WTC11 (cell line): Measurements from ENCODE around the gene HADHB. TPM values are rescaled to one million over a fixed set of nuclear protein-coding genes. Genes with fewer than 3 reads are reported as not detected.

ENCODE experiments used
- ATAC-seq: fragments of 200-7000 bp; cut with Tn5 transposase; 2 replicates; pipeline ENCODE4 v1.10.0; 2021; ENCODE audit warnings: mild to moderate bottlenecking, moderate library complexity
- CTCF ChIA-PET: fragments of 300-600 bp; sonication (Branson Sonifier 250); formaldehyde crosslinking; loops from one replicate; lab custom pipeline; 2021; ENCODE audit warnings: antibody characterized with exemption; lab: Charles Lee
- POLR2A ChIA-PET: fragments of 350-600 bp; sonication (Branson Sonifier 250); formaldehyde crosslinking; loops from one replicate; lab custom pipeline; 2021; ENCODE audit warnings: antibody characterized with exemption; lab: Charles Lee
- DNase-seq: peaks from one replicate; pipeline ENCODE4 v3.0.0; 2021; ENCODE audit warnings: low spot score
- H3K27ac Mint-ChIP-seq: 2 replicates; pipeline ENCODE4 v1.8.0; 2021; ENCODE audit warnings: mixed read lengths
- H3K27me3 Mint-ChIP-seq: 2 replicates; pipeline ENCODE4 v1.8.0; 2021; ENCODE audit warnings: low read depth, mild to moderate bottlenecking, moderate library complexity, mixed read lengths
- H3K36me3 Mint-ChIP-seq: 2 replicates; pipeline ENCODE4 v1.8.0; 2021; ENCODE audit warnings: mixed read lengths
- H3K4me1 Mint-ChIP-seq: 2 replicates; pipeline ENCODE4 v1.8.0; 2022; ENCODE audit warnings: mixed read lengths
- H3K4me3 Mint-ChIP-seq: 2 replicates; pipeline ENCODE4 v1.8.0; 2021; ENCODE audit warnings: mild to moderate bottlenecking, moderate library complexity, mixed read lengths
- H3K9me3 Mint-ChIP-seq: 2 replicates; pipeline ENCODE4 v1.8.0; 2021; ENCODE audit warnings: mixed read lengths
- CBFB ChIP-seq: sonication (generic); formaldehyde crosslinking; IDR thresholded peaks from 2 replicates; pipeline ENCODE4 v1.8.1; 2022; ENCODE audit warnings: mild to moderate bottlenecking, low read depth, missing genetic modification reagents
- E2F4 ChIP-seq: sonication (generic); formaldehyde crosslinking; IDR thresholded peaks from 2 replicates; pipeline ENCODE4 v1.8.1; 2022; ENCODE audit warnings: low read depth, mild to moderate bottlenecking, moderate library complexity, missing genetic modification reagents, borderline replicate concordance
- E2F5 ChIP-seq: sonication (generic); formaldehyde crosslinking; IDR thresholded peaks from 2 replicates; pipeline ENCODE4 v1.8.1; 2022; ENCODE audit warnings: mild to moderate bottlenecking, moderate library complexity, missing genetic modification reagents
- ETV6 ChIP-seq: sonication (generic); formaldehyde crosslinking; IDR thresholded peaks from 2 replicates; pipeline ENCODE4 v1.8.1; 2022; ENCODE audit warnings: mild to moderate bottlenecking, missing genetic modification reagents
- IRF1 ChIP-seq: sonication (generic); formaldehyde crosslinking; IDR thresholded peaks from 2 replicates; pipeline ENCODE4 v1.8.0; 2023; ENCODE audit warnings: missing genetic modification reagents
- IRF2 ChIP-seq: sonication (generic); formaldehyde crosslinking; IDR thresholded peaks from 2 replicates; pipeline ENCODE4 v1.8.0; 2022; ENCODE audit warnings: low read depth, missing genetic modification reagents, borderline replicate concordance
- MAX ChIP-seq: sonication (generic); formaldehyde crosslinking; IDR thresholded peaks from 2 replicates; pipeline ENCODE4 v1.8.0; 2022; ENCODE audit warnings: mild to moderate bottlenecking, missing genetic modification reagents
- NFATC4 ChIP-seq: fragments of 250-450 bp; sonication (Bioruptor Pico); IDR thresholded peaks from 2 replicates; pipeline ENCODE4 v1.9.0; 2021; ENCODE audit warnings: mild to moderate bottlenecking
- NFYB ChIP-seq: sonication (generic); formaldehyde crosslinking; conservative IDR thresholded peaks from 2 replicates; pipeline ENCODE4 v1.8.0; 2022; ENCODE audit warnings: low read depth, missing genetic modification reagents
- NR3C1 ChIP-seq: sonication (generic); formaldehyde crosslinking; conservative IDR thresholded peaks from 2 replicates; pipeline ENCODE4 v1.8.1; 2023; ENCODE audit warnings: low read depth, mild to moderate bottlenecking, missing genetic modification reagents
- SOX15 ChIP-seq: fragments of 250-450 bp; sonication (Bioruptor Pico); IDR thresholded peaks from 2 replicates; pipeline ENCODE4 v1.9.0; 2021; ENCODE audit warnings: mild to moderate bottlenecking
- STAT6 ChIP-seq: sonication (generic); formaldehyde crosslinking; conservative IDR thresholded peaks from 2 replicates; pipeline ENCODE4 v1.8.1; 2023; ENCODE audit warnings: mild to moderate bottlenecking, low read depth, missing genetic modification reagents, moderate library complexity
- TEAD1 ChIP-seq: sonication (generic); formaldehyde crosslinking; IDR thresholded peaks from 2 replicates; pipeline ENCODE4 v1.8.0; 2022; ENCODE audit warnings: mild to moderate bottlenecking, missing genetic modification reagents
- USF1 ChIP-seq: sonication (generic); formaldehyde crosslinking; IDR thresholded peaks from 2 replicates; pipeline ENCODE4 v1.8.0; 2022; ENCODE audit warnings: mild to moderate bottlenecking, missing genetic modification reagents
- USF2 ChIP-seq: sonication (generic); formaldehyde crosslinking; IDR thresholded peaks from 2 replicates; pipeline ENCODE4 v1.8.1; 2023; ENCODE audit warnings: mild to moderate bottlenecking, missing genetic modification reagents, moderate library complexity
- ZNF219 ChIP-seq: sonication (generic); formaldehyde crosslinking; IDR thresholded peaks from 2 replicates; pipeline ENCODE4 v1.8.0; 2023; ENCODE audit warnings: missing genetic modification reagents, mild to moderate bottlenecking, borderline replicate concordance
- ZNF232 ChIP-seq: sonication (generic); formaldehyde crosslinking; IDR thresholded peaks from 2 replicates; pipeline ENCODE4 v1.8.0; 2022; ENCODE audit warnings: mild to moderate bottlenecking, missing genetic modification reagents
- ZNF416 ChIP-seq: fragments of 250-450 bp; sonication (Bioruptor Pico); IDR thresholded peaks from 2 replicates; pipeline ENCODE4 v1.9.0; 2021; ENCODE audit warnings: mild to moderate bottlenecking, inconsistent platforms
- ZNF512 ChIP-seq: sonication (generic); formaldehyde crosslinking; IDR thresholded peaks from 2 replicates; pipeline ENCODE4 v1.8.1; 2022; ENCODE audit warnings: missing genetic modification reagents, borderline replicate concordance
- ZNF671 ChIP-seq: fragments of 250-450 bp; sonication (Bioruptor Pico); IDR thresholded peaks from 2 replicates; pipeline ENCODE4 v1.8.0; 2021; ENCODE audit warnings: mild to moderate bottlenecking
- total RNA-seq: library from RNA; stranded (reverse); gene quantifications from 3 replicates; pipeline ENCODE4 v1.2.3, GENCODE V29; 2021

HADHB gene
- total RNA-seq, 1 experiment from 2014 or later, result 60.7 TPM

GRCh38 chr2:26279886-26280285, 35.1 kb downstream of the HADHB start (continued):
- TF ChIP-seq IRF2 (no peak), STAT6 (CRISPR knock-in tag) (no peak), ZNF219 (CRISPR knock-in tag) (no peak), ZNF512 (CRISPR knock-in tag) (no peak), ZNF416 (CRISPR knock-in tag) (no peak), ZNF671 (CRISPR knock-in tag) (no peak), E2F5 (CRISPR knock-in tag) (no peak), USF2 (CRISPR knock-in tag) (no peak)

GRCh38 chr2:26281226-26281625, 36.5 kb downstream of the HADHB start:
- H3K4me3 Mint-ChIP-seq, result no peak overlapping the region
- H3K36me3 Mint-ChIP-seq, result peaks cover 64% of the 10 kb centered on the region
- H3K4me1 Mint-ChIP-seq, result no peaks in the 10 kb centered on the region
- CTCF ChIA-PET, result no interaction called here
- H3K9me3 Mint-ChIP-seq, result no peaks in the 10 kb centered on the region
- no peak for ATAC-seq
- no peak for DNase-seq
- no peak overlapping the region for H3K27ac Mint-ChIP-seq
- TF ChIP-seq NR3C1 (CRISPR knock-in tag), result no peak
- TF ChIP-seq E2F4 (CRISPR knock-in tag), result no peak
- TF ChIP-seq USF1, result no peak
- no peak for TF ChIP-seq ETV6
- no peak for TF ChIP-seq TEAD1 (CRISPR knock-in tag)
- no peak for TF ChIP-seq NFYB (CRISPR knock-in tag)
- no peak for TF ChIP-seq SOX15 (CRISPR knock-in tag)
- TF ChIP-seq ZNF232 (CRISPR knock-in tag), result no peak
- TF ChIP-seq IRF1 (CRISPR knock-in tag), result no peak
- no peak for TF ChIP-seq CBFB
- no peak for TF ChIP-seq MAX
- no peak for TF ChIP-seq NFATC4 (CRISPR knock-in tag)
- POLR2A ChIA-PET, result no interaction called here
- no peaks in the 10 kb centered on the region for H3K27me3 Mint-ChIP-seq
